Measurements from ENCODE around the gene ENOX2. TPM values are rescaled to one million over a fixed set of nuclear protein-coding genes. Genes with fewer than 3 reads are reported as not detected.
"Not testable (repeated sequence)": the region's sequence is repeated elsewhere in the genome, so short reads cannot be mapped to it uniquely, and the experiment has no call there.

Gene ENOX2
- total and polyA plus RNA-seq, 2 donors (not counting 1 experiment from before 2014, with no cell fraction given): 7.6 to 12.9 TPM

- no peak overlapping the region for H2AFZ ChIP-seq (ENCODE audit: low read length)
- no peaks in the 10 kb centered on the region for H3K79me2 ChIP-seq (ENCODE audit: control insufficient read depth, insufficient read depth, low read length)
- no peak overlapping the region for H3K4me2 ChIP-seq (ENCODE audit: extremely low read depth, insufficient read depth, low read length)
- no peaks in the 10 kb centered on the region for H3K9me3 ChIP-seq (ENCODE audit: control insufficient read depth, insufficient read depth, low read depth, low read length)
- H3K9ac ChIP-seq (ENCODE audit: insufficient read depth, low read length): no peak overlapping the region
- no peaks in the 10 kb centered on the region for H3K36me3 ChIP-seq (ENCODE audit: control insufficient read depth, insufficient read depth, low read length)
- no peak for DNase-seq (ENCODE audit: low read depth in 2 of 2)
- no peak overlapping the region for H3K27ac ChIP-seq (ENCODE audit: insufficient read depth, low read length)
- TF ChIP-seq EZH2 (IDR thresholded peaks at IDR 0.05; ENCODE audit: low read length, missing control alignments) (no peak), CTCF (conservative IDR thresholded peaks at IDR 0.05 in 1 of 2, IDR thresholded peaks at IDR 0.05 in 1 of 2; ENCODE audit: low read depth in 1 of 2, low read length in 2 of 2) (no peak)
- no peak overlapping the region for H3K4me3 ChIP-seq (replicated peaks in 1 of 4; ENCODE audit: control extremely low read depth in 1 of 4, insufficient read depth in 1 of 4, low read depth in 3 of 4, low read length in 4 of 4)
- no peaks in the 10 kb centered on the region for H3K27me3 ChIP-seq (ENCODE audit: control insufficient read depth, insufficient read depth, low read length)
- no peaks in the 10 kb centered on the region for H3K4me1 ChIP-seq (ENCODE audit: control insufficient read depth, extremely low read depth, insufficient read depth, low read length)
- no peaks in the 10 kb centered on the region for H4K20me1 ChIP-seq (ENCODE audit: control insufficient read depth, extremely low read depth, insufficient read depth, low read length)
Observed at GRCh38 chrX:130825525-130825924, 77.5 kb downstream of the ENOX2 start.

- not testable (repeated sequence) for H3K27me3 ChIP-seq (ENCODE audit: control insufficient read depth, insufficient read depth, low read length); H3K36me3 ChIP-seq (ENCODE audit: control insufficient read depth, insufficient read depth, low read length); H3K4me3 ChIP-seq (replicated peaks in 1 of 4; ENCODE audit: control extremely low read depth in 1 of 4, insufficient read depth in 1 of 4, low read depth in 3 of 4, low read length in 4 of 4); H2AFZ ChIP-seq (ENCODE audit: low read length); H3K4me1 ChIP-seq (ENCODE audit: control insufficient read depth, extremely low read depth, insufficient read depth, low read length); H3K9me3 ChIP-seq (ENCODE audit: control insufficient read depth, insufficient read depth, low read depth, low read length); DNase-seq (ENCODE audit: low read depth in 2 of 2); H3K27ac ChIP-seq (ENCODE audit: insufficient read depth, low read length); H3K9ac ChIP-seq (ENCODE audit: insufficient read depth, low read length); H3K4me2 ChIP-seq (ENCODE audit: extremely low read depth, insufficient read depth, low read length); H3K79me2 ChIP-seq (ENCODE audit: control insufficient read depth, insufficient read depth, low read length); H4K20me1 ChIP-seq (ENCODE audit: control insufficient read depth, extremely low read depth, insufficient read depth, low read length)
Observed at GRCh38 chrX:130819367-130819766, 83.6 kb downstream of the ENOX2 start.

GRCh38 chrX:130813932-130814331, 89.1 kb downstream of the ENOX2 start:
- not testable (repeated sequence) for H3K9me3 ChIP-seq (ENCODE audit: control insufficient read depth, insufficient read depth, low read depth, low read length); H3K36me3 ChIP-seq (ENCODE audit: control insufficient read depth, insufficient read depth, low read length); H3K4me1 ChIP-seq (ENCODE audit: control insufficient read depth, extremely low read depth, insufficient read depth, low read length); H4K20me1 ChIP-seq (ENCODE audit: control insufficient read depth, extremely low read depth, insufficient read depth, low read length); H3K79me2 ChIP-seq (ENCODE audit: control insufficient read depth, insufficient read depth, low read length); DNase-seq (ENCODE audit: low read depth in 2 of 2); H3K4me2 ChIP-seq (ENCODE audit: extremely low read depth, insufficient read depth, low read length); H3K27me3 ChIP-seq (ENCODE audit: control insufficient read depth, insufficient read depth, low read length); H3K4me3 ChIP-seq (replicated peaks in 1 of 4; ENCODE audit: control extremely low read depth in 1 of 4, insufficient read depth in 1 of 4, low read depth in 3 of 4, low read length in 4 of 4); H3K9ac ChIP-seq (ENCODE audit: insufficient read depth, low read length); H2AFZ ChIP-seq (ENCODE audit: low read length); H3K27ac ChIP-seq (ENCODE audit: insufficient read depth, low read length)

GRCh38 chrX:130810561-130810960, 92.4 kb downstream of the ENOX2 start:
- no peak overlapping the region for H3K27ac ChIP-seq (ENCODE audit: insufficient read depth, low read length)
- H3K36me3 ChIP-seq (ENCODE audit: control insufficient read depth, insufficient read depth, low read length): no peaks in the 10 kb centered on the region
- H3K9ac ChIP-seq (ENCODE audit: insufficient read depth, low read length): no peak overlapping the region
- H3K79me2 ChIP-seq (ENCODE audit: control insufficient read depth, insufficient read depth, low read length): no peaks in the 10 kb centered on the region
- no peak overlapping the region for H3K4me2 ChIP-seq (ENCODE audit: extremely low read depth, insufficient read depth, low read length)
- H3K9me3 ChIP-seq (ENCODE audit: control insufficient read depth, insufficient read depth, low read depth, low read length): no peaks in the 10 kb centered on the region
- H3K4me3 ChIP-seq (replicated peaks in 1 of 4; ENCODE audit: control extremely low read depth in 1 of 4, insufficient read depth in 1 of 4, low read depth in 3 of 4, low read length in 4 of 4): no peak overlapping the region
- DNase-seq (ENCODE audit: low read depth in 2 of 2): no peak
- H3K27me3 ChIP-seq (ENCODE audit: control insufficient read depth, insufficient read depth, low read length): no peaks in the 10 kb centered on the region
- H4K20me1 ChIP-seq (ENCODE audit: control insufficient read depth, extremely low read depth, insufficient read depth, low read length): no peaks in the 10 kb centered on the region
- no peak overlapping the region for H2AFZ ChIP-seq (ENCODE audit: low read length)
- no peaks in the 10 kb centered on the region for H3K4me1 ChIP-seq (ENCODE audit: control insufficient read depth, extremely low read depth, insufficient read depth, low read length)
- TF ChIP-seq EZH2 (IDR thresholded peaks at IDR 0.05; ENCODE audit: low read length, missing control alignments): no peak
- TF ChIP-seq CTCF (conservative IDR thresholded peaks at IDR 0.05 in 1 of 2, IDR thresholded peaks at IDR 0.05 in 1 of 2; ENCODE audit: low read depth in 1 of 2, low read length in 2 of 2): no peak

Measured in fibroblast of lung (primary cell).